HL-60/S4 (cell line): ENCODE results near the gene TCF12.

ENCODE experiments used
- in situ Hi-C: fragments of 300-500 bp; cut with MboI; formaldehyde crosslinking; loops from 2 replicates; pipeline ENCODE4 v1.14.3; 2022; ENCODE audit warnings: low sequenced_read_pairs

The TCF12 gene

DNA sequence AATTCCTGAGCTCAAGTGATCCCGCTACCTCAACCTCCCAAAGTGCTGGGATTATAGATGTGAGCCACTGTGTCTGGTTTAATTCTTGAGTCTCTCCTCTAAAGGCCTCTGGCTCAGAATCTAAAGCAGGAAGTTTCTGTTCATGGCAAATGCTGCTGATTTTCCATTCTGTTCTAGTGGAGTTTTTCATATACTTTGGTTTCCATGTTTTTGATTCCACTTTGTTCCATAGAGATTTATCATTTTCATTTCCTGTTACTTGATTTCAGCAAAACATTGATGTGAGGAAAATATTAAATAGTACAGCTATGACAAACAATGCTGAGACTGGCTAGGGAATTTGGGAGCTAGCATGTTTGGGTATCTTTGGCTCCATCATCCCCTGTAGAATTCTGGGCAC is 205.6 kb downstream of the TCF12 start:
- in situ Hi-C loops, result no loop called here

DNA sequence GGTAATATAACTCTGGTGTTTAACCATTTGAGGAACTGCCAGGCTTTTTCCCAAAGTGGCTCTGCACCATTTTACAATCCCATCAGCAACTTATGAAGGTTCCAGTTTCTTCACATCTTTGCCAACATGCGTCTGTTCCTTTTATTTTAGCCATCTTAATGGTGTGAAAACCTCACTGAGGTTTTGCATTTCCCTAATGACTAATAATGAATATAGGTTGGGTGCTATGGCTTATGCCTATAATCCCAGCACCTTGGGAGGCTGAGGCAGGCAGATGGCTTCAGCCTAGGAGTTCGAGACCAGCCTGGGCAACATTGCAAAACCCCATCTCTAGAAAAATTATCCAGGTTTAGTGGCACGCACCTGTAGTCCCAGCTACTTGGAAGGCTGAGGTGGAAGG is 210.6 kb downstream of the TCF12 start:
- in situ Hi-C loops, result loop anchor here (25.0 kb wide), 1 partner anchor 642 kb away; no protein-coding TSS in a partner anchor

DNA sequence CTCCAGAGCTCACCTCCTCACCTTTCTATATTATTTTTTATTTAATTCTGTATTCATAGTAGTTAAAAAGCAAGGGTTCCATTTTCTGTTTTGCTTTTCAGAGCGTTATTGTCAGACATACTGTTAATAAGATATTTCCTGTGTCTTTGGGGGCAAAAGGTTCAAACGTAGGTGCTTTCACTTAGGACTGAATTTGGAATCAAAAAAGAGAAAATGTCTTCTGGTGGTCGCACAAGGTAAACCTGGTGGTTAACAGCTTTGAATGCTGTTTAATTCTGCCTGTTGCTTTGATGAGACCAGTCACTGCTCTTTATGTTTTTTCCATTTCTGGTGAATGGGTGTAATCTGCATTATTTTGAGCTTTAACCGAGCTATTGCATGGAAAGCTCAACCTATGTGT is 212.5 kb downstream of the TCF12 start:
- in situ Hi-C loops, result loop anchor here (25.0 kb wide), 1 partner anchor 644 kb away; no protein-coding TSS in a partner anchor

DNA sequence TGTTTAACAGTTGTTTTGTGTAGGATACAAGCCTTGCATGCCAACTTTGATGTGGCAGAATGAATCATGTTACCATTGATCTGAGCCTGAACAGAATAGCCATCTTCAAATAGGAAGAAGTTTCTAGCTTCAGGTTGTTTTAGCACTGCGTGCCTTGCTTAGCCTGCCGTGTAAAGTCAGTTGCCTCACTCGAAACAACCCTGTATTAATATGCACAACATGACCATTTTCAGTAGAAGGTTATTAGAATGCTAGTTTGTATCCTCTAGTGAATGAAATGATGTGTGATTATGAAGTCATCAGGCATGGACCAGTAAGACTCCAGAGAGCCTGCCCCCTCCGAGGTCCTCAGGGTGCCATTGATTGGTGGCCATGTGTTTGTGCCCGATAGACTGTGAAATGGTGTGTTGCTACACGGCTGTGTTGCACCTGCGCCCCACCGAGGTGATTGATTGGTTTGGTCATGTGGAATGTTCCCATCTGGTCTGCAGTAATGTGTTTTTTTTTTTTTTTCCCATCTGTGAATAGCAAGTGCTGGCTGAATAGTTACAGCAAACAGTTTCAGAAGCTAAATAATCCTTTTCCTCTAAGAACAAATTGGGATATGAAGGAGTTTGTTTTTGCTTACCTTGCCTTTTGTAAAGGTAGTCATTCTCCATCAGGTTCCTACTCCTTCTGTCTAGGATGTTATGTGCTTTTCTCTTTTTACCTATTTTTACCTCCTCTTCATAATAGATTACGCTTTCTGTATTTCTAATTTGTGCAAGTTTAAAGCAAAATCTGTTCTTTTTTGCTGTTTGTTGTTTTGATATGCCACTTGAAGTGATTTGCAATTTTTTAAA is 214.9 kb downstream of the TCF12 start:
- in situ Hi-C loops, result loop anchor here (25.0 kb wide), 1 partner anchor 646 kb away; no protein-coding TSS in a partner anchor

DNA sequence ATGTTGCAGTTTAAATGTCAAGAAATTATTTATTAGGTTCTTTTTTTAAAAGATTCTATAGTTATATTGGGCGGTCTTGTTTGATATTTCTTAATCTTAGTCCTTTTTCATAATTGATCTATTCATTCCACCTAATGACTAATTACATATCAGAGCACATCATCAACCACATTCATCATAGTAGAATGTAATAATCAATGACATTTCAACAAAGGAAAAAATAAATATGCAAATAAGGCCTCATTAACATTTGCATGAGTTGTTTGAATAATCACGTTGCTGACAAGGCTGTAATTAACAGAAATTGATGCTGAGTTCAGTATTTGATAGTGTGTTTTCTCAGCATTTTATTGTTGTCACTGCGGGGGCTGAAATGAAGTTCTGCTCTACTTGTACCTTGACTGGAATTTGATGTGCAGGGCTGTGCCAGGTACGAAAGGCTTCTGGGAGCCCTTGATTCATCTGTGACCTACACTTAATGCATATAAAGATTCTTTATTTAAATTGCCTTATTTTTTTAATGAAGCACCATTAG is 215.7 kb downstream of the TCF12 start:
- in situ Hi-C loops, result loop anchor here (25.0 kb wide), 1 partner anchor 647 kb away; no protein-coding TSS in a partner anchor

DNA sequence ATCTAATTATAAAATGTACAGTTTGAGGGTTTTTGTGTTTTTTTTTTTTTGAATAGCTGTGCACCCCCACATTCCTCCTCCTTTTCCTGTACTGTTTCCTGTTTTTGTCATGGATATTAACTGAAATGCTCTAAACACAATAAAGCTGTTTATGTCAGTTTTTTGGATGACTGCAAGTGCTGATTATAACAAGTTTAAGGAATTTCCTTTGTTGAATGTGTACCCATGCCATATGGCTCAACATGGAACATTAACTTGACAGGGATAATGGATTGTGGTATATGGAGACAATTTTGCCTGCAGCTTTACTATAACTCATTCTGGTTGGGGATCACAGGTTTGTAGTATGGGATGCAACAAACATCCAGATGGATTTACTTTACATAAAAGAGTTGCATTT is 216.4 kb downstream of the TCF12 start:
- in situ Hi-C loops, result loop anchor here (25.0 kb wide), 1 partner anchor 648 kb away; no protein-coding TSS in a partner anchor

DNA sequence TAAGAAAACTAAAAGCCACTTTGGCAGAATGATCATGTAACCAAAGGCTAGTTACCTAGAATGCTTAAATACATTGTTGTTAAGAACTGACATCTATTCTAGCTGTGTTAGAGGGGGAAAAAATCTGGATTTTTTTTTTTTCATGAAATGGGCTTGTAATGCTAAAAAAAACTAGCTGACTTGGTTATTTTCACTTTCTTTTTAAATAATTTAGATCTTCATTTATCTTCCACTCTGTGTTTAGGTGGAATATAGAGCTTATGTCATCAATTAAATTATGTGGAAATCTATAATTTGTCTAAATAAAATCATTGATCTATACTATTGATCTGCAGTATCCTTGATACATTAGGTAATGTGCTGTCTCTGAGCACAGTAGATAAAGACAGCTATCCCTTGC is 217.4 kb downstream of the TCF12 start:
- in situ Hi-C loops, result loop anchor here (25.0 kb wide), 1 partner anchor 648 kb away; no protein-coding TSS in a partner anchor

DNA sequence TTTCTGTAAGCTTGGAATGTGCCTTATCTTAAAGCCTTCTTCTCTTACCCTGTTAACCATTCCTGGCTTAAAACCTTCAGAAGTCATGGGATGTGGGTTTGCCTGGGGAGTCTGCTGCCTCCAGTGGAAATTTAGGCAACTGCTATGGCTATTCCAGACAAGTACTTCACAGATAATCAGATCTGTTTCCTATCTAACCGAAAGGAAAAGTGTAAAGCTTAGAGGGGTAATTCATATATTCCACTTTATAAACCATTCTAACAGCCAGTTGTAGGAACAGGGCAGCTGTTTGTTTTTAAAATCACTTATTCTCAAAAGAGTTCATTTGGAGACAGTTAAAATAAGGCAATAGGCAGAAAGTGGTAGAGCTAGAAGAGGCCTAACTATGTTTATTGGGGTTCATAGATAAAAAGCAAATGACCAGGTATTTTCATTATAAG is 219.9 kb downstream of the TCF12 start:
- in situ Hi-C loops, result loop anchor here (25.0 kb wide), 1 partner anchor 651 kb away; no protein-coding TSS in a partner anchor

DNA sequence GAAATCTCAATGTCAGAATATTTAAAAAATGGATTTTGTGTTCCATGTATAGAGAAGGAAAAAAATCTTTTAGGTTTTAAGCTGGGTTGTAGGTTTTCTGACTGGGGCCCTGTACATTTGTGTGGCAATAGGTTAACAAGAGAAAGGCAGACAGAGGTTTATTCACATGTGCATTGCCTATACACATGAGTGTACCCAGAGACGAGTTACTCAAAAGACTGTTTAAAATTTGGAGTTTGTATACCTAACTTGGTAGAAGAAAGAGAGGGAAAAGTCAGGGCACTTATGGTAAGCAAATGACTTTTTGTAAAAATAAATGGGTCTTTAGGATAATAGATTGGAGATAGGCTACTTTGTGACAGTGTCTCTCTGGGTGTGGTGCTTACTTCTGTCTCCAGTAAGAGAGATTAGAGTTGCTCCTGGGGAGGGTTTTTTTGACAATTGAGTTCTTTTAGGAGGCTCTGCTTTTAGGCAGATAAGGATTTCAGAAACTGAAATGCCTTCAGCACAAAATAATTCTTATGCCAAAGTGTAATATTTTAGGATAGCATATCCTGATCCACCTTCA is 225.2 kb downstream of the TCF12 start:
- in situ Hi-C loops, result loop anchor here (10.0 to 25.0 kb wide), 2 partner anchors 161 to 656 kb away; no protein-coding TSS in a partner anchor

DNA sequence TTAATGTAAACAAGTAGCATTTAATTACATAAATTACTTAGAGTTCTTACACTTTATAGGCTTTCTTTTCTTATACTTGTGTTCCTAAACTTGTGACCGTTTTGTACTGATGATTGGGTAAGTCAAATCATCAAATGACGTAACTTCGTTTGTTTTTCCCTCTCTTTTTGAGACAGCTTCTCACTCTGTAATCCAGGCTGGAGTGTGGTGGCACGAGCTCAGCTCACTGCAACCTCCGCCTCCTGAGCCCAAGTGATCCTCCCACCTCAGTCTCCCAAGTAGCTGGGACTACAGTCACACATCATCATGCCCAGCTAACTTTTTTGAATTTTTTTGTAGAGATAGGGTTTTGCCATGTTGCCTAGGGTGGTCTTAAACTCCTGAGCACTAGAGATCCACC is 226.0 kb downstream of the TCF12 start:
- in situ Hi-C loops, result loop anchor here (10.0 to 25.0 kb wide), 2 partner anchors 160 to 657 kb away; no protein-coding TSS in a partner anchor

DNA sequence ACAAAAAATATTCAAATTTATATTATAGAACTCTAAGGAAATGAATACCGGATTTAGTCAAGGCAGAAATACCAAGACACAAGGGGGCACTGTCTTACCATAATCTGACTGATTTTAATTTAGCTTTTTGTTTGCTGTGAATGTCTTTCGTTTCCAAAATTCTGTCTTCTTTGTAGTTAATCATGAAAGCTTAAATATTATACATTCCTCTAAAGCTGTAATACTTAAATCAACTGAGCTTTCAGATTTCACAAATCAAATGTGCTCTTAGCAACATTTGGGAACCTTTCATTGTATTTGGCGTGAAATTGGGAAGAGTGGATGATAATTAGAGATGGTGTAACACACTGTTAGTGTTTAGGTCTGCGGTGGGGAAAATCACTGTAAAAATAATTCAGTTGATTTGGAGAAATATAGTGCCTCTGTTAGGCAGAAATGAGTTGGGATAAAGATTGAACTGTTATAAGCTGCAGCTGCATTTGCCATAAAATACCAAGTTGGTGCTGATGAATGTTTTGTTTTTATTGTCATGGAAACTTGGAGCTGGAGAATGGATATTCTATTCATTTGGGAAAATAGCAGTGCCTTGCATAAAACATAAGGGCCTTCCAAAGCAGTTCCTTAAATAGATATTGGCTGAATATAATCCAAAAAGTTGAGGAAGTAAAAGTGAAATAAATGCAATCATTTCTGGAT is 228.2 kb downstream of the TCF12 start:
- in situ Hi-C loops, result loop anchor here (10.0 to 25.0 kb wide), 2 partner anchors 158 to 659 kb away; no protein-coding TSS in a partner anchor

DNA sequence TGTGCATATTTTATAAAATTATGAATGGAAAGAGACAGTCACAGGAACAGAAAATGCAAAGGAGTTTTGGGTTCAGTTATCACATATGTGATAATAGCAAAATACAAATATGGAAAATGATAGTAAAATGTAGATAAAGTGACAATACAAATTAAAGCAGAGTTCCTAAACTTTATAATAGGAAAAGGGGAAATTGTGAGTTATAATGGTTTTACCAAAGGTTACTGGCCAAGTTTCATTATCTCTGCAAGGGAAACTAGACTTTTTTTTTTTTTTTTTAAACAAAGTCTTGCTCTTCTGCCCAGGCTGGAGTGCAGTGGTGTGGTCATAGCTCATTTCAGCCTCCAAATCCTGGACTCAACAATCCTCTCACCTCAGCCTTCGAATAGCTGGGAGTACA is 229.2 kb downstream of the TCF12 start:
- in situ Hi-C loops, result loop anchor here (10.0 to 25.0 kb wide), 2 partner anchors 157 to 660 kb away; no protein-coding TSS in a partner anchor

DNA sequence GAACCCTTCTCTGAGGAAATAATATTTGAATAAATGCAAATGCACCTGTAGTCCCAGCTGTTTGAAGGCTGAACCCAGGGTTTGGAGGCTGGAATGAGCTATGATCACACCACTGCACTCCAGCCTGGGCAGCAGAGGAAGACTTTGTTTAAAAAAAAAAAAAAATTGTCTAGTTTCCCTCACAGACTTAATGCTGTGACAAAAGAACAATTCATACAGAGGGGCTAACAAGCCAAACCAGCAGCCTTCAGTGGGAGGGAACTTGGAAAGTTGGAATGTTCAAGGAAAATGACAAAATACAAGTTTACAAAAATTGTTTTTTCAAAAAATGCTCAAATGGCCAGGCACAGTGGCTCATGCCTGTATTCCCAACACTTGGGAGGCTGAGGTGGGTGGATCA is 229.8 kb downstream of the TCF12 start:
- in situ Hi-C loops, result loop anchor here (10.0 to 25.0 kb wide), 2 partner anchors 157 to 661 kb away; no protein-coding TSS in a partner anchor

DNA sequence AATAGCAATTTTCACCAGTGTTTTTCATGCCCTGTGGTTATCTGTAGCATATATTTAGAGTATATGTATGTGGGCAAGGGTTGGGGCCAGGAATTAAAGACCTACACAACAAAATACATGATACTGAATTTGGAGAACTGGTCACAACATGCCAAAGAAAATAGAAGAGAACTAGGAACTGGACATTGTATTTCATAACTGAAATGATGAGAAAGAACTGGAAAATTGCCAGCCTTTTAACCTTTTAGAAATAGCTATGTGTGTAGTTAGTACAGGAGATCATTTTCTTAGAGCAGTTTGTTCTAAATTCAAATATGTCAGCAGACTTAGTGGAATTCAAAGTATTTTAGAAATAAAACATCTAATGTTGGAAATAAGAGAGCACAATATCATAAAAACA is 230.8 kb downstream of the TCF12 start:
- in situ Hi-C loops, result loop anchor here (10.0 to 25.0 kb wide), 2 partner anchors 156 to 662 kb away; no protein-coding TSS in a partner anchor

DNA sequence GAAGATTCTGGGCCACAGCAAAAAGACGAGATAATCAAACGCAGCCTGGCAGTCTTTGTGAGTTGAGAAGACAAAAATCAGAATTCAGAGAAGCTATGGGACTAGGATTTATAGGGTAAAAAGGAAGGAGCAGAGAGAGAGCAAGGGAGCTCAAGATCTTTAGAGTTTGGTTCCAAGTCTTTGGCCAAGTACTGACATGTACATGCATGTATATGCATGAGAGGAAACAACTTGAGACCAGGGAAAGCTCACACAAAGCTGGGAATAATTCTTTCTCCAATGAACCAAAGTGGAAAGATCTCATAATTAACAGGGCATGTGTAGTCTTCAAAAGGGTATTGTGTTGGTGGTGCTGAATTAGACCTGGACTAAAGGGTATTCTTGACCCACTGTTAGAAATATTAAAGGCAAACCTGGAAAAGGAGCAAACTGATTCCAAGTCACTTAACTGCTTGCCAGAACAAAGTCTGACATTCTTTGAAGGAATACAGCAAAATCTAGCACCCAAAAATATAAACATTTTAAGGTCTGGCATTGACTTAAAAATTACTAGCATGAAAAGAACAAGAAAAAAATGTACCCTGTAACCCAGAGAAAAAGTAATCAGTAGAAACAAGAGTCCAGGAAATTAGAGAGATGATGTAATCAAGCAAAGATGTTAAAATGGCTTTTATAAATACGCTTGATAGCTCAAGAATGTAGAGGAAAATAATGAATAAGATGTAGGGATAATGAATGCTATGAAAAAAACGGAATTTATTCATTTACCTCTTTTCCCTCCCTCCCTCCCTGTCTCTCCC is 231.8 kb downstream of the TCF12 start:
- in situ Hi-C loops, result loop anchor here (10.0 kb wide), 1 partner anchor 375 kb away; no protein-coding TSS in a partner anchor

DNA sequence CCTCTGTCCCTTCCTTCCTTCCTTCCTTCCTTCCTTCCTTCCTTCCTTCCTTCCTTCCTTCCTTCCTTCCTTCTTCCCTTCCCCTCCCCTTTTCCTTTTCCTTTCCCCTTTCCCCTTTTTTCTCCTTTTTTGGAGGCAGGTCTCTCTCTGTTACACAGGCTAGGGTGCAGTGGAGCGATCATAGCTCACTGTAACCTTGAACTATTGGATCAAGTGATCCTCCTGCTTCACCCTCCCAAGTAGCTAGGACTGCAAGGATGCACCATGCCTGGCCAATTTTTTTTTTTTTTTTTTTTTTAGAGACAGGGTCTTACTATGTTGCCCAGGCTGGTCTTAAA is 232.4 kb downstream of the TCF12 start:
- in situ Hi-C loops, result loop anchor here (10.0 kb wide), 1 partner anchor 374 kb away; no protein-coding TSS in a partner anchor

DNA sequence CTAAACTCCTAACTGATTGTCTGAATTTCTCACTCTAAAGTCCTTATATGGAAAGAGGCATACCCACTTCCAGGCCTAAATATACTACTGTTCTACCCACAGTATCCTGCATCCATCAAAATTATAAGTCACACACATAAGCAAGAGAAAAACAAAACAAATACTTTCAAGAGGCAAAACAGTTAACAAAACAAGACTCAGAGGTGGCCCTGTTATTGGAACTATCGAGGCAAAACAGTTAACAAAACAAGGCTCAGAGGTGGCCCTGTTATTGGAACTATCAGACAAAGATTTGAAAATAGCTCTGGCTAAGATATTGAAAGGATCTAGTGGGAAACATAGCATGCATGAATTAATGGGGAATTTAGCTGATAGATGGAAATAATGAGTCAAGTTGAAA is 233.7 kb downstream of the TCF12 start:
- in situ Hi-C loops, result loop anchor here (10.0 kb wide), 1 partner anchor 373 kb away; no protein-coding TSS in a partner anchor

DNA sequence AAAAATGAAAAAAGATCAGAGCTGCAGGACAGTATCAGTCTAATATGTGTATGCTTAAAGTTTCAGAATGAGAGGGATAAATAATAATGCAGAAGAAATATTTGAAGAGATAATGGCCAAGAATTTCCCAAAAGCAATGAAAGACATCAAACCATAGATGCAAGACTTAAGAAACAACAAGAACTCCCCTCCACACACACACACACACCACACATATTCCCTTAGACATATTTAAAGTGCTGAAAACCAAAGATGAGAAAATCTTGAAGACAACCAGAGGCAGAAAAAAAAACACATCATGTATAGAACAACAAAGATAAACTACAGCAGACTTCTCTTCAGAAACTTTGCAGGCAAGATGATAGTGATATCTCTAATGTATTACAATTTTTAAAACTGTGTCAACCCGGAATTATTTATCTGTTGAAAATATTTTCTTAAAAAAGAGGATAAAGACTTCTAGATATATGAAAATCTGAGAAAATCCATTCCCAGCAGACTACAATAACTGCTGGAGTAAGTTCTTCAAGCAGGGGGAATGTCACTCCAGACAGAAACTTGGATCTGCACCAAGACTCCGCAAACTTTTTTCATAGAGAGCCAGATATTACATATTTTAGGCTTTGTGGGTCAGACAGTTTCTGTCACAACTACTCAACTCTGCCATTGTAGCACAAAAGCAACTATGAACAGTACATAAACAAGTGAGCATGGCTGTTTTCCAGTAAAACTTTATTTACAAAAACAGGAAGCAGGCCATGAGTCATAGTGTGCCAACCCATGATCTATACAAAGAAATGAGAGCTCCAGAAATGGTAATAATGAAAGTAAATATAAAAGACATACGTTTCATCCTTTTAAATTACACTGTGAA is 234.5 kb downstream of the TCF12 start:
- in situ Hi-C loops, result loop anchor here (10.0 kb wide), 1 partner anchor 372 kb away; no protein-coding TSS in a partner anchor
